HG03571 (cell line): ENCODE results near the gene ANKRD65.
A peak's percentile ranks its signal among the peaks of the same experiment; 100 is the strongest.
"Not testable (repeated sequence)": the region's sequence is repeated elsewhere in the genome, so short reads cannot be mapped to it uniquely, and the experiment has no call there.

Experiments
- ATAC-seq: cut with Tn5 transposase; IDR thresholded peaks from one replicate; pipeline ENCODE4 v1.9.1; 2021; ENCODE audit not compliant: unreplicated experiment

ANKRD65 gene

GRCh38 chr1:1417825-1418463 is 3.1 kb downstream of the ANKRD65 start:
- ATAC-seq, result not testable (repeated sequence)

GRCh38 chr1:1417396-1417795 is 3.7 kb downstream of the ANKRD65 start:
- not testable (repeated sequence) for ATAC-seq

DNA sequence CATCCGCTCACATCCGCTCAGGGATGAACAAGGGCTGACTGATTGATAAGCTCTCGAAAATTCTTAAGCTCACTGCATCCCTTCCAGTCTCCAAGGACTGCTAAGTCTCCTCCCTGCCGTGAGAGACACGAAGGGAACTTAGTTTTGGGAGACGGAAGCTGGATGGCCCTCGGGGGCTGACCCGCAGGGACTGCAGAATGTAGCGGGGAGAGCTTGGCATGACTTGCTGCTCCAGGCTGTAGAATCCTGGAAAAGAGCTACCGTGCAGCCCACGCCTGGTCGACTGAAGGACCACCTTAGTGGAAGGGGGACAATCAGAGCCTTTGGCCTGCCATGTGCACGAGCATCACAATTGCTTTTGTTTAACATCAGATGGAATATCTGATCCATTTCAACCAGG is 5.3 kb downstream of the ANKRD65 start:
- ATAC-seq, result no peak

DNA sequence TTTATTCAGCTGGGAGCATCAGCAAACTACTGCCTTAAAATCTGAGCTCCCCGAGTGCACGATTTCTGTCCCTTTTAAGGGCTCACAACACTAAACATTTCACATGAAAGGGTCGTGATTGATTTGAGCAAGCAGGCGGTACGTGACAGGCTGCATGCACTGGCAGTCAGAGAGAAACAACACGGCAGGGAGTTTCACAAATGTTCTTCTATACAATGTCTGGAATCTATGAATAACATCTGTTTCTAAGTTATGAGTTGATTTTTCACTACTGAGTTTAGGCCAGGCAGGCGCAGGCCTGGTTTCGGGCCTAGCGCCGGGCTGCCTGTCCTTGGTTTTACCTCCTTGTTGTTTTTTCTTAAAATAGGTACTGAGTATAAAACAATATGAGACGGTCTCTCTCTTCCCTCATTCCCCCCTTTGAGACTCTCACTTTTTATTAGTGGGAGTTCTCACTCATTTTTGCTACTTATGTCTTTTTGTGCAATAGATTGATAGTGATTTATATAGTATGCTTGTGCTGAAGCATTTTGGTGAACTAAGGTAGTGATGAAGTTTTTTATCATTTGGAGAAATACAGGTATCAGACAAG is 8.7 kb downstream of the ANKRD65 start:
- not testable (repeated sequence) for ATAC-seq

- no peak for ATAC-seq
Observed at GRCh38 chr1:1411626-1412025, 9.4 kb downstream of the ANKRD65 start.

- ATAC-seq, result not testable (repeated sequence)
Observed at GRCh38 chr1:1410238-1410637, 10.8 kb downstream of the ANKRD65 start.

- ATAC-seq, result peak; percentile 22
Observed at GRCh38 chr1:1407636-1408318, 13.3 kb downstream of the ANKRD65 start.

- ATAC-seq, result peak; percentile 78
Observed at GRCh38 chr1:1406821-1407635, 14.0 kb downstream of the ANKRD65 start, which contains the start of gene MRPL20. TSS of gene MRPL20 (minus strand) at chr1:1407293. CDS start at chr1:1407217, 76 bp downstream.

DNA sequence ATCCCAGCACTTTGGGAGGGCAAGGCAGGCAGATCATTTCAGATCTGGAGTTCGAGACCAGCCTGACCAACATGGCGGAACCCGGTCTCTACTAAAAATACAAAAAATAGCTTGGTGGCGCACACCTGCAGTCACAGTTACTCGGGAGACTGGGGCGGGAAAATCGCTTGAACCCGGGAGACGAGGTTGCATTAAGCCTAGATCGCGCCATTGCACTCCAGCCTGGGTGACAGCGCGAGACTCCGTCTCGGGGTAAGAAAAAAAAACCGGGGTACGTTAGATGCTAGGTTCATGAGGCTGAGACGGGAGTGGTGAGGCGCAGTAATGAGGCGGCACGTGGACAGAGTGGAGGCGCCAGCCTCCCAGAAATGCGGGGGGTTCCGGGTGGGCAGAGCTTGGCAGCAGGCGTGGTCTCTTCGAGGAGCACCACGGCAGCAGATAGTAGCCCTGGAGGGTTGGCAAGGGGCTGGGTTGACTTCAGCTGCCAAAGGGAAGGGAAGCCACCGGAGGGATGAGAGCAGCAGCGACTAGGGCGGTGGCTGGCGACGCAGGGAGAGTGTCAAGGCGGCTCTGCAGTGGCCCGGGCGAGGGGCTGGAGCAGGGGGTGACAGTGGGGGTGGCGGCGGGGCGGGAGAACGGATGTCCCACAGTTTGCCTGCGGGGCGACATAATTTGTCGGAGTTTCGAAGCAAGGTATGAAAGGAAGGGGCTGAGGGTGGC is 14.8 kb downstream of the ANKRD65 start:
- no peak for ATAC-seq

DNA sequence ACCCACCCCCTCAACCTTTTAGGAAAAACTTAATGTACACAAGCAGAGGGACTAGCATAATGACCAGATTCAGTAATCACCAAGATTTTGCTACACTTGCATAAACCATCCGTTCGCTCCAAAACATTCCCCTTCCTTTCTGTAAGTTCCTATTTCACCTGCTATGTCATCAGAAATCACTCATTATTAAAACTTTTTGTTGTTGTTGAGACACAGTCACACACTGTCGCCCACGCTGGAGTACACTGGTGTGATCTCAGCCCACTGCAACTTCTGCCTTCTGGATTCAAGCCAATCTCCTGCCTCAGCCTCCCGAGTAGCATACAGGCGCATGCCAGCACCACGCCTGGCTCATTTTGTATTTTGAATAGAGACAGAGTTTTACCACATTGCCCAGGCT is 17.4 kb downstream of the ANKRD65 start:
- no peak for ATAC-seq

- ATAC-seq, result not testable (repeated sequence)
Observed at GRCh38 chr1:1402901-1403392, 18.1 kb downstream of the ANKRD65 start.

DNA sequence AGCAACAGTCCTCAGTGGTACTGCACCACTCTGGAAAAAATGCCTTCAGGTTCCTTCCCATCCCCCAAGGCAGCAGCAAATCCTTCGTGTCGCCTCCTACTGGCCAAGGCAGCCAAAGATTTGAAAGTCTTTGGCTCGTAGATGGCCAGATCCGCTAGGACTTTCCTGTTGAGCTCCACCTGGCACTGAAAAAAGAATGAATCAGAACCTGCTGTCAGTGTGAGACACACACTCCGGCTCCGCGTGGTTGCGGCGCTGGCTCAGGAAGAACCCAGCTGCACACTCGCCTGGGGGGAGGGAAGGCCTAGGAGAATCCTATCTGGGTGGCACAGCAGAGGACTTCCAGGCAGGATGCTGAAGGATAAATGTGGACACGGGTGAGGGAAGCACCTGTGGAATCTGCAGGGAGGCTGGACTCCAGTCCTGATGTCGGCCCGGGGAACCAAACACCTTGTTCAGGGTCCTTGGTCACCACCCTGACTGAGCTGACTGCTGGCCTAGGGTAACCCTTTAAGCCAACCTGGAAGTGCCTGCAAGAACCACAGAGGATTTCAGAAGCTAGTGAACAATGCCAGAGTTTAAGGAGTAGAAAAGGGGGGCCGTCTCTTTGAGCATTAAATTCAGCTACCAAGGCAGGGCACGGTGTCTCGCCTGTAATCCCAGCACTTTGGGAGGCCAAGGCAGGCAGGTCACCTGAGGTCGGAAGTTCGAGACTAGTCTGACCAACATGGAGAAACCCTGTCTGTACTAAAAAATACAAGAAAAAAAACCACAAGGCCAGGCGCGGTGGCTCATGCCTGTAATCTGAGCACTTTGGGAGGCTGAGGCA is 18.8 kb downstream of the ANKRD65 start:
- no peak for ATAC-seq

DNA sequence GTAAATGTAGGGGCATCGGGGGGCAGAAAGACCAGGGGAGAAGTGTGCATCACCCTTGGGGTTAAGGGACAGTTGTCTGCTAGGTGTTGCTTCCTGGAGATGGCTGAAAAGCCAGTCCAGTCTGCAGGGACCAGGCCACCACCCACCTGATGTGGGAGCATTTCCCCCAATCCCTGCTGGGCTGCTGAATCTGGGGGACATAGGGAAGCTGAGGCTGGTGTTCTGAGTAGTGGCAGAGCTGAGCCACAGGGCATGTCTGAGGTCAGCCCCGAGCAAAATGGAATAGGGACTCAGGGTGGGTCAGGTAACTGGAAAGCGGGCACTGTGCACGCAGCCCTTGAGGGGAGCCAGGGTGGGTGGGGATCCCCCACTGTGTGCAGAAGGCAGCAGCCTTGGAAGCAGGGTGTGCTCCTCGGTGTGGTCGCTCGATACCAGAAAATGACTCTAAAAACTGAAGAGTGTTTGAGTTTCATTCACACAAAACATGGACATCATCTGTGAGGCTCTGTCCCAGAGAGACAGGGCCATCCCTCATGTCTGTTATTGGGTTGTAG is 19.5 kb downstream of the ANKRD65 start:
- no peak for ATAC-seq

- ATAC-seq, result no peak
Observed at GRCh38 chr1:1400576-1401456, 20.3 kb downstream of the ANKRD65 start.

GRCh38 chr1:1399872-1400575 is 21.1 kb downstream of the ANKRD65 start:
- peak; percentile 10 for ATAC-seq

DNA sequence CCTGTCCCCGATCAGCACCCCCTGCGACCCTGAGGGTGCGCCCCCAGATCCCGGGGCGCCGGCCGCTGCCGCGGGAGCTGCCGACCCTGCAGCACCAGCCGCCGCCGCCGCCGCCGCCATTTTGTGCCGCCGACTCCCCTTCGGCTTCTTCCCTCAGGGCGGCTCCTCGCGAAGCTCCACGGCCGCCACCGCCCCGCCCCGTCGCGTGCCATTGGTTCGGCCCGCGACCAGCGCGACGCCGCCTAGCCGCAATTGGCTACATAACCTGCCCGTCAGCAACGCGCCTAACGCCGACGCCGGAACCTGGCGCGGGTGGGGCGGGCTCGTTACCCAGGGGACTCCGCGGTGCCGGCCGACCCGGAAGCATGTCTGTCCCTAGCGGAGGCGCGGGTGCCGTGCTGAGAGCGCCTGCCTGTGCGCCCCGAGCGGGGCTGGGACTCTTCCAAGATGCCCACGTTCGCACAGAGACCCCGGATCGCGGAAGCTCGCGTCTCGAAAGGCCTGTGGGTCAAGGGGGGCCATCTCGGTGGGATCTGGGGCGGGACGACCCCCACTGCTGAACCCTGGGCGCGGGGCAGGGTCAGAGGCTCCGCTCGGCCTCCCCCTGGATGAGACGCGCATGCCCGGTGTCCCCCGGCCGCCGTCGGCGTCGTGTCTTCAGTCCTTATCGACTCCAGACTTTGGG is 21.7 kb downstream of the ANKRD65 start, which contains the start of gene CCNL2:
Gene CCNL2 (minus strand): TSS at position 149 of the 685 bp plus-strand sequence. CDS start 29 bp downstream, at position 120.
- peak; percentile 93 for ATAC-seq

DNA sequence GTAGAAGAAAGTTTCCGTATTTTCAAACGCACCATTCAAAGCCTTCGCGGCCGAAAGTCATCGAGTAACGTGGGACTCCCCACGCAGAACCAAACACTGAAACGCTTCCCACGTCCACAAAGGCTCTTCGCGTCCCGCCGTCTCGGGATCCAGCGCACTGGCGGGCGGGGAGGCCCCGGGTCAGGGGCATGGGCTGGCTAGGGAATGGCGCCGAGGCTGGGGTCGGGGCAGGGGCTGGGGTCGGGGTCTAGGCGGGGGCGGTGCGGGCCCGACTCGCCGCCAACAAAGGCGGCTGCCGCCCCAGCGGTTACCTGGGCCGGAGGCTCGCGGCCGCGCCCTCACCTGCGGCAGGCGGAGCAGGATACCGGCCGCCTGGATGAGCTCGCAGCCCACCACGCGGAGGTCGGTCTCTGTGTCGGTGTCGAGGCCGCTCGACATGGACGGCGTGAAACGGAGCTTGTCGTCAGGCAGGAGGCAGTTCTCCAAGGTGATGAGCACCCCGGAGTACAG is 22.3 kb downstream of the ANKRD65 start:
- peak; percentile 10 for ATAC-seq
